NCI-H2227 treated with DMSO at 0.1 percent for 48 hours (cell line): ENCODE results near the gene TBC1D22A.

Experiments
- DNase-seq: peaks from one replicate; lab custom pipeline; 2025; lab: John Stamatoyannopoulos, UW

TBC1D22A gene

GRCh38 chr22:47083379-47083986 lies 321.0 kb downstream of the TBC1D22A start:
- no peak for DNase-seq

- DNase-seq, result no peak
Measured at GRCh38 chr22:47084226-47084625, 321.8 kb downstream of the TBC1D22A start.

GRCh38 chr22:47086596-47087248 lies 324.3 kb downstream of the TBC1D22A start:
- no peak for DNase-seq

- no peak for DNase-seq
Measured at GRCh38 chr22:47088480-47089158, 326.2 kb downstream of the TBC1D22A start.

GRCh38 chr22:47089374-47089773 lies 326.9 kb downstream of the TBC1D22A start:
- no peak for DNase-seq

GRCh38 chr22:47089796-47090460 lies 327.5 kb downstream of the TBC1D22A start:
- DNase-seq, result no peak

GRCh38 chr22:47090591-47091245 lies 328.3 kb downstream of the TBC1D22A start:
- no peak for DNase-seq

GRCh38 chr22:47091246-47091651 lies 328.8 kb downstream of the TBC1D22A start:
- DNase-seq, result no peak

GRCh38 chr22:47091921-47092700 lies 329.7 kb downstream of the TBC1D22A start:
- no peak for DNase-seq

- DNase-seq, result no peak
Measured at GRCh38 chr22:47092896-47093311, 330.5 kb downstream of the TBC1D22A start.

GRCh38 chr22:47093720-47094119 lies 331.3 kb downstream of the TBC1D22A start:
- DNase-seq, result no peak

- no peak for DNase-seq
Measured at GRCh38 chr22:47094861-47095330, 332.4 kb downstream of the TBC1D22A start.

- DNase-seq, result no peak
Measured at GRCh38 chr22:47095395-47096122, 333.1 kb downstream of the TBC1D22A start.

GRCh38 chr22:47098121-47098520 lies 335.7 kb downstream of the TBC1D22A start:
- DNase-seq, result no peak

GRCh38 chr22:47098554-47098953 lies 336.1 kb downstream of the TBC1D22A start:
- no peak for DNase-seq

- DNase-seq, result no peak
Measured at GRCh38 chr22:47100019-47100418, 337.6 kb downstream of the TBC1D22A start.

- no peak for DNase-seq
Measured at GRCh38 chr22:47100646-47101200, 338.3 kb downstream of the TBC1D22A start.

GRCh38 chr22:47101321-47101885 lies 339.0 kb downstream of the TBC1D22A start:
- DNase-seq, result no peak

GRCh38 chr22:47102081-47102480 lies 339.6 kb downstream of the TBC1D22A start:
- no peak for DNase-seq

- no peak for DNase-seq
Measured at GRCh38 chr22:47102648-47103047, 340.2 kb downstream of the TBC1D22A start.
